DMS114 treated with DMSO at 0.1 percent for 48 hours (cell line): ENCODE data around the gene KCNJ5.

Experiments
- DNase-seq: peaks from one replicate; lab custom pipeline; 2025; ENCODE audit not compliant: unreplicated experiment; lab: John Stamatoyannopoulos, UW

Gene KCNJ5

DNA sequence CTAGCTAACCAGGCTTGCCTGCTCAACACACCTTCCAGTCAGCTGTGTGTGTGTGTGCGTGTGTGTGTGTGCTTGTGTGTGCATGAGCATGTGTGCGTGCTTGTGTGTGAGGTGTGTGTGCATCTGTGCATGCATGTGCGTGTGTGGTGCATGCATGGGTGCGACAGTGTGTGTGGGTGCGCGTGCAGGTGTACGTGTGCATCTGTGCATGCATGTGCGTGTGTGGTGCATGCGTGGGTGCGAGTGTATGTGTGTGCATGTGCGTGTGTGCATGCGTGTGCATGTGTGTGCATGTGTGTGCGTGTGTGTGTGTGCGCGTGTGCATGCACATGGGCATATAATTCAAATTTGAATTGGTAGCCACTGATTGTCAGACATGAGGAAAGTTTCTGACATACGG, 62.0 kb downstream of the KCNJ5 start:
- no peak for DNase-seq

DNA sequence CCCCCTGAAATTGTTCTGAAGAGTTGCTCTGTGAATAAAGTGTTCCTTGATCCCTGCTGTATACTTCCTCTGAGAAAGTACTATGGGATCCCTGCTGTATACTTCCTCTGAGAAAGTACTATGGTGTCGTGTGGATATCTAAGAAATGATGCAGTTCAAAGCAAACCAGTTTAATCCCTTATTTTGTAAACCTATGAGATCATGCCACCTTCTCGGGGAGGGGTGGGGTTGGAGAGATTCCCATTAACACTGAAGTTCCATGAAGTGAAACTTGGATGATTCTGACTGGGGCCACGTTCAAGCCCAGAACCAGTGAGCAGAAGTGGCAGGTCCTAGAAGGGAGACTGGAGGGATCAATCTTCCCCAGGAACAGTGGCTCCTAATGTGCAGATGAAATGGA, 64.5 kb downstream of the KCNJ5 start:
- no peak for DNase-seq

DNA sequence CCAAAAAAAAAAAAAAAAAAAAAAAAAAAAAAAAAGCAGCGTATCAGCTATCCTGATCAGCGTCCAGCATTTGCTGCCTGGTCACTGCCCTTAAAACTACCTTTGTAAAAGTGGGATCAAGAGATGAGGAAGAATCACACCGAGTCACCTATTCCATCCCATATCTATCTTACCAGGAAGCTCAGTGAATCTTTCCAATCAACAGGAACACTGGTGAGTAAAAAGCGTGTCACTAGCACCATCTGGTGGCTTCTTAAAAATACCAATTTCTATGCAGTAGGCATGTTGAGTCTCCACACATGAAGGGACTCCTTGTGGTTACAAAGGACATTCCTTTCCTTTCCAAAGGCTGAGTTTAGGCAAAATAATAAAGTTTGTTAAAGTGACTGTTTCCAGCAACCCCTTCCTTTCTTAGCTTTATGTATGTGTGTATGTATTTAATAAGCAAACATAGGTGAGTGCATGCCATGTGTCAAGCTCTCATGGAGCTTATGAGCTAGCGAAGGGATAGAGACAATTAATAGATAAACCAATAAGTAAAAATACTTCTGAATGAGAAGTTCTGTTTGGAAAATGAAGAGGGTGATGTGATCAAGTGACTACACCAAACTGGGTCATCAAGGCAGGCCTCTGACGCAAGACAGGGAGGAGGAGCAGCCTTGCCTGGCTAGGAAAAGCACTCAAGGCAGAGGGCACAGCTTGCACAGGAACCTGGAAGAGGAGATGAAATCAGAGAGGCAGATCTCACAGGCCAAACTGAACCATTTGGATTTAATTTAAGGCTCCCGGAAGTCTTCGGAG, 65.4 kb downstream of the KCNJ5 start:
- DNase-seq: peak; percentile 52

DNA sequence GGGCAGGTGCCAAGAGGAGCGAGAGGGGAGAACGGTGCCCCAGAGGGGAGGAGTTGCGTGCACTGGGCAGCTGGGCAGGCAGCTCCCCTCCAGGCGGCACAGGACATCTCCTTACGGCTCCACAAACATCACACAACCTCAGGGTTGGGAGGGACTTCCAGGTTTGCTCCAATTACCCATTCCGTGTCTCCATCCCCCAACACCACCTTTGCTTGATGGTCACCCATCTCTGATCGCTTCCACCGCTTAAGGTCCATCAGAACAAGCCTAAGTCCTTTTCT, 66.0 kb downstream of the KCNJ5 start:
- DNase-seq: no peak

DNA sequence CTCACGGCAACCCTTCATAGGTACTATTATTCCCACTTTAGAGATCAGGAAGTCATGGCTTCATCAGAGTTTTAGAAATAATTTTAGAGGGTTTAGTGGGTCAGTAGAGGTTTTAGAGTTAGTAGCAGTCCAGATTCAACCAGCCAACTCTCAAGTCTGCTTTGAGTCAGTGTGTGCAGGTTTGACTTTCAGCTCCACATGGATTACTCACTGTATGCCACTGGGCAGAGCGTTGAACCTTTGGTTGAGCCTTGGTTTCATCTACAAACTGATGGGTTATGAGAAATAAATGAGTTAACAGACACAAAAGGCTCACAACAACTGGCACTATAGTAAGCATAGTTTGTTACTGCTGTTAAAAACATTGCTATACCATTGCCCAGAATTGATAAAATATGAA, 70.5 kb downstream of the KCNJ5 start:
- DNase-seq: no peak

DNA sequence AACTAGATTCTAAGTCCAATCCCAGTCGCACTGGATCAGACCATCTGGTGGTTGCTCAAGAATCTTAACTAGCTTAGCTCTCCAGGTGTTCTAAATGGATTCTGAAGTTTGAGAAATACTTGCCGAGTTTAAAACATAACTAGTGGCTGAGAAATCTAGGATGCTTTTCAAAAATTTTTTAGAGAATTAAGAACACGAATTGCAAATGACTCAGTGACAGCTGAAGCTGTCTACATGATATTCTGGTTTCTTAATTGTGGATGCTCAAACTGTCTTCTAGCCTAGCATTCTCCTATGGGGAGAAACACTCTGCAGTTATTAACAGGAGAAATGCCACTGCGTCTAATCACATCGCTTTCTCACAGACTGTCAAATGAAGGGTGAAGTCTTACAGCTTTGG, 71.7 kb downstream of the KCNJ5 start:
- DNase-seq: no peak

DNA sequence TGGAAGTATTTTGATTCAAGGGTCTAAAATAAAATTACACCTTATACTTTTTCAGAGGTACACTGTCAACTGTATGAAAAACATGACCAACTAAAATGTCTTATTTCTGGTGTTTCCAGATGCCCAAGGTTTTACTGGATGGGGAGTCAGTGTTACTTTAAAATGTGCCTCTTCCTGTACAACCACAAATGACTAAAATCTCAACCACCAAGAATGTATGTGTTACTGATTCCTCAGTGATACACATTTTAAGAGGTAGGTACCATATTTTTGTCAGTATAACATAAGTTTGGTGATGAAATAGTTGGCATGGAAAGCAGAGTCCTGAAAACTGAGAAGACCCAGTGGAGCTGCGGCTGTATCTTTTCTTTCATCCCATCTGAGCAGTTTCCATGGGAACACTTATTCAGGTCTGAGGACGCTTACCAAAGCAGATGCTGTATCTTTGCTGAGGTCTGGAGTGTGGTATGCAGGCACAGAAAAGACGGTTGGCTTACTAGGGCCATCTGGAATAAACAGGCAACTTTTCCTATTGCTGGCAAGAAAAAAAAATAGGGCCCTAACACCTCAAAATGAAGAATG, 72.7 kb downstream of the KCNJ5 start:
- DNase-seq: no peak

DNA sequence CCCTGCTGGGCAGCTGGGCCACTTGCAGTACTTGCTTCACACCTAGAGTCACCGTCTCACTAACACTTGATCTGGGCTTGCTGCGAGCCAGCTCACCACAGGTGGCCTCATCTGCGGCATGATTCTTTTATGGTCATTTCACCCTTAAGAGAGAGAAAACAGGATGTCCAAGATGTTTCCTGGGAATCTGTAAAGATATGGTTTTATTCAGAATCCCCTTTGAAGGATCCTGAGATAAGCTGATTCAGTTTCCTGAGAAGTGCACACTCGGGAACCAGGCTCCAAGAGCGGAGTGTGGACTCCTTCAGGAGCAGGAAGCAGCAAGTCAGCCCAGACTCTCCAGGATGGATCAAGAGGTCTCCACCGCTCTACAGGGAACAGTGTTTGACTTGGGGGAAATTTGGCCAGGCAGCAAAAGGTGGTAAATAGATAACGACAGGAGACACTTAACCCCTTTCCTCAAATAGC, 73.3 kb downstream of the KCNJ5 start:
- DNase-seq: no peak

DNA sequence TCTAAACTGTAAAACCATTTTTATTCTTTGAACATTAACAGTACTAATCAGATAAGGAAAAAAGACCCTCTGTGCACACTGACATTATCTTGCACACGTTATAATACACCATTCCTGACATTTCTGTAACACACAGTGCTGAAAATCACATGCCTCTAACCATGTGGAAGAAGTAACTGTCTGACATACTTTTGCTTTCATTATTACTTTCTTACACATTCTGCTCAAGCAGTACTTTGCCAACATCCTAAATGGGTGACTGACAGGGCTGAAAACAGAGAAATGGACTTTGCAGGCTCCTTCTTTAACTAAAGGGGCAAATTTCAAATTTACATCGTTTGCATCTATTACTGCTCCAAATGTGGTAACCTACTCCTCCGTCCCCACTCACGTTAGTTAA, 74.3 kb downstream of the KCNJ5 start:
- no peak for DNase-seq

DNA sequence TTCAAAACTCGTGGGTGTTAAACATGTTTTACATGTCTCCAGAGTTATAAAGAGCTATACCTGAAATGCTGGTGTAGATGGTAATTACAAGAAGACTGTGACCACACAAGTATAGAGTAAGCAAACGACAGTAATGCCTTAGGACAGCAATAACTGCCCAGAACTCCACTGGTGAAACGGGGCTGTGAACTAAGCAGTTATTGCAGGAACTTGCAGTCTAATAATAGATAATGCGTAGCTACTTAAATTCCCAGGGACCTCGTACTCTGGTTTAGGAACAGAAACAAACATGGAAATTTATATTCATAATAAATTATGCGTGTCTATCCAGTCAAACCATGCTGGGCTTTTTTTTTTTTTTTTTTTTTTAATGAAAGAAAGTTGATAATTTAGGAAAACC, 76.4 kb downstream of the KCNJ5 start:
- no peak for DNase-seq

DNA sequence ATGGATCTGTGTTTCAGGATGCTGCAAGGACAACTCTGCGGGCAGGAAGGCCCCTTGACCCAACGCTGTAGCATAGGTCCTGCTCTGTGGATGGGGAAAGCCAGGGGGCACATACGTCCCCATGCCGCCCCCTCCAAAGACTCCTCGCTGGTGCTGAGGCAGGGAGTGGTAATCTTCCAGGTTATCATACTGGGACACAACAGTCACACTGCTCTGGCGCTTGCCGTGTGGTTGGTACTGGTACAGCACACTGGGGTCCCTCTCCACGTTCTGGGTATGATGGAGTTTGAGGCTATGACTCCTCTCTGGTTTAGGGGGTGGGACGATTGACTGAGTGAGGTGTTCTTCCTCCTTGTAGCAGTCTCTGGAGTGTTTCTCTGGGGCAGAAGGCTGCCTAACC, 77.8 kb downstream of the KCNJ5 start:
- DNase-seq: no peak
